SIG-M5 treated with dmso at 0.1 percent for 504 hours (cell line): Measurements from ENCODE around the gene KIAA1217.

Source experiments
- DNase-seq: peaks from one replicate; lab custom pipeline; 2025; ENCODE audit not compliant: unreplicated experiment; lab: John Stamatoyannopoulos, UW

KIAA1217 gene

DNA sequence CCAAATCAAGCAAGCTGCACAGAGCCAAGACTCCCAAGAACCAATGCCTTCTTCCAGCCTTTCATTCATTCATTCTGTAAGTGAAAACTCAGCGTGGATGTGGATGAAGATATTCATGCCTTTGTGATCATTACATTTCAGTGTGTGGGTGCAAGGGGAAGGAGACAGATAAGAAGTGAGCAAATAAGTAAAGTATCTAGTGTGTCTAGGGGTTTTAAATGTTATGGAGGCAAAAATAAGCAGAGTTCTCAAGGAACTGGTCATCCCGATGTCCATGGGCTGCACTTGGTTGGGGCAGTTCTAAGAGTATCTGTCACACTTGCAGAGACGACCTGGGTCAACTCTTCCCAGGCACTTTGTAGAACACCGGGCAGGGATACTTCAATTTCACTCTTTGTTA, 149.1 kb downstream of the KIAA1217 start:
- no peak for DNase-seq

- peak; percentile 18 for DNase-seq
These were observed 151.6 kb downstream of the KIAA1217 start for GRCh38 chr10:24360282-24361127.

GRCh38 chr10:24363070-24363469, 154.1 kb downstream of the KIAA1217 start:
- DNase-seq = no peak

DNA sequence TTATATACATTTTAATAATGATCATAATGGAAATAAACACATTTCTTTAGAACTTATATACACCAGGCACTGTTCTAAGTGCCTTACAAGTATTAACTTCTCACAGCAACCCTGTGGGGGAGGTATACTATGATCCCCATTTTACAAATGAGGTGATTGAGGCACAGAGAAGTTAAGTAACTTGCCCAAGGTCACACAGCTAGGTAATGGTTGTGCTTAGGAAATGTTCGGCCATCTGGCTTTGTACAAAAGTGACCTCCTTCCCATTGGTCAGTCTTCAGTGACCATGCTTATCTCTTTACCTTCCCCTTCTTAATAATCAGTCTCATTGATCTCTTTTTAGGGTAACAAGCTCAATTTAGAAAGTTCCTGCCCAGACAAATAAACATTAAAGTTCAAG, 158.8 kb downstream of the KIAA1217 start:
- no peak for DNase-seq

DNA sequence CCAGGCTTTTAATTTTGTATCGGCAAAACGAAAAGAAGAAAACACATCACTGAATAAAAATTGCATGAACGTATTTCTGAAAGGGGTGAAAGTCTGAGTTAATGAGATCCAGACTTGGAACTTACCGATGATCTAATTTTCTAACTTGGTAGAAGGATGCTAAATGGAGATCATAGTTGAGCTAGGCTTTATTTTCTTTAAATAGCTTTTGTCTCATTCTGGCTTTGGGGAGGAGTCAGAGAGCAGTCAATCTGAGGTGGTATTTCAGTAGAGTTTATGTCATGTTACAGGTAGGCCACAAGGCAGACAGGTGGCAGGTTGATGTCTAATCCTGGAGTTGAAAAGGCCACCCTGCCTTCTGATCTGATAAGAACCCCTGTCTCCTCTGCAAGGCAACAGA, 161.9 kb downstream of the KIAA1217 start:
- DNase-seq = peak; percentile 1

- no peak for DNase-seq
These were observed 162.5 kb downstream of the KIAA1217 start for GRCh38 chr10:24371396-24371795.

GRCh38 chr10:24374134-24374915, 165.4 kb downstream of the KIAA1217 start:
- DNase-seq = no peak

- DNase-seq = no peak
These were observed 166.6 kb downstream of the KIAA1217 start for GRCh38 chr10:24375510-24375909.

DNA sequence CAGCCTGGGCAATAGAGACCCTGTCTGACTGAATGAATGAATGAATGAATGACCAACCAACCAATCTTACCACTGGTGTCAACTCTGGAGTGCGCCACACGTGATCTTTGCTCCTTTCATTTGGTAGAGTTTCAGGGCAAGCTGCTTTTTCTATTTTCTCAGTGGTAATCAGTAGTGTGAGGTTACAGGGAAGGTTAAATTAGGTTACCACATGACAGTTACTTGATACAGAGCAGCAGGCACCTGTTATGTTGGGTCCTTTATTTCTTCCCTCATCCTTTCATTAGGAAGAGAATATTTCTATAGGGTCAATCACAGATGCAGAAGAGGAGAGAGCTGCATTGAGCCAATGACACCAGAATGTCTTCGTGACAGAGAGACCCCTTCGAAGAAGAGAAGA, 167.8 kb downstream of the KIAA1217 start:
- no peak for DNase-seq

DNA sequence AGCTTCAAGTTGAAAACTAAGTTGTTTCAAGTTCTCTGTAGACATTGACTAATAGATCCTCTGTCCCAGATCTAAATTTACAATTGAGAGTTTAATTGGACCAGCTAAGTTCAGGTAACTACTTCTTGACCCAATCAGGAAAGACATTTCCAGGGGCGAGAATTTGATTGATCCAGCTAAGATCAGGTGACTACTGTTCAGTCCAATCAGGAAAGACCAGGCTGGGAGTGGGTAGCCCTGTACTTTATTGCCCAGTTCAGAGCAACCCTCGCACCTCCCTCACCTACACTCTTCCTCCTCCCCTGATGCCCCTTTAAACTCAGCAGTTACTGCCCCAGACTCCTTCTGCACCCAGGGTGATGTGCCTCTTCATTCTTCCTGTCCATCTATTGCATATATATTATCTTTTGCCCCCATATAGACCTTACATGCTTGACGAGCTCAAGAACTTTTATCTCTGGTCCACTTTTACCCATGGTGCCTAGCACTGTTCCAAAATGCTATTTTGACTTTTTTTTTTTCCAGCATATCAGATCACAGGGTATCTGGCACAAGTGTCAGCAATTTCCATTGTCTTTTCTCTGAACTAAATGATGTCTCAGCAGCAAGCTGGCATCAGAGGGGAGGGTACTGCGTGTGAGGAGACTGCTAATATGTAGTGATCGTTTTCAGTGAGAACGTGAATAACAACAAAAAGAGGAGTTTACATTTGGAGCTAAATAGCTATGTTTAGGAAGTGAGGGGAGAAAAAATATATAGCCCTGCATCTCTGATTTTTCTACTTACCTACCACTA, 169.4 kb downstream of the KIAA1217 start:
- no peak for DNase-seq

- no peak for DNase-seq
These were observed 172.5 kb downstream of the KIAA1217 start for GRCh38 chr10:24381235-24382010.

DNA sequence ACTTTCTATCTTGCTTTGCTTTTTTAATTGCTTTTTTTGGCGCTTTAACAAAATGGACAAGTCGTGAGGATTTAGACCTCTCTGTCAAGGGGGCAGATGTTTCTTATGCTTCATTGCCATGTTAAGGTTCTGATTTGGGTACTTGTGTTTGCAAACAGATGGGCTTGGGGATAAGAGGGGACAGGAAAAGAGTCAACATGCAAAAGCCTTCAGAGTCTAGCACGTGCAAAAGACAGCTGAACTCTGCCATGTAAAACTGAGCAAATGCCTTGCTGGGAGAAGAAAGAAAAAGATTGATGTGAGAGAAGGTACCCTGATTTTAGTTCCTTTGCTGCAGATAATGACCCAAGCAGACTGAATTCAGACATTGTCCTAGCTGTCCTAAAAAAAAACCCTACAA, 173.1 kb downstream of the KIAA1217 start:
- no peak for DNase-seq

DNA sequence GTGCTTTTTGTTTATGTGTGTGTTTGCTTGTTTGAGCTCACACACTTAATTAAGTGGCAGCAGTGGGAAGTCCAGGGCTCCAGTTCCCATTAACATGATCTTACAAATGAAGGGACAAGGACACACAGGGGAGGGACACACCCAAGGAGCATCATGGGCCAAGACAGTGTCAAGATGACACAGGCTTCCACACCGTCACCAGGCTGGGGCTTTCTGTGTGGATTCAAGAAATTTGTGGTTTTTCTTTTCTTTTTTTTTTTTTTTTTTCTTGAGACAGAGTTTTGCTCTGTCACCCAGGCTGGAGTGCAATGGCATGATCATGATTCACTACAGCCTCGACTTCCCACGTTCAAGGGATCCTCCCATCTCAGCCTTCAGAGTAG, 173.6 kb downstream of the KIAA1217 start:
- DNase-seq = no peak

GRCh38 chr10:24382979-24383663, 174.2 kb downstream of the KIAA1217 start:
- no peak for DNase-seq

DNA sequence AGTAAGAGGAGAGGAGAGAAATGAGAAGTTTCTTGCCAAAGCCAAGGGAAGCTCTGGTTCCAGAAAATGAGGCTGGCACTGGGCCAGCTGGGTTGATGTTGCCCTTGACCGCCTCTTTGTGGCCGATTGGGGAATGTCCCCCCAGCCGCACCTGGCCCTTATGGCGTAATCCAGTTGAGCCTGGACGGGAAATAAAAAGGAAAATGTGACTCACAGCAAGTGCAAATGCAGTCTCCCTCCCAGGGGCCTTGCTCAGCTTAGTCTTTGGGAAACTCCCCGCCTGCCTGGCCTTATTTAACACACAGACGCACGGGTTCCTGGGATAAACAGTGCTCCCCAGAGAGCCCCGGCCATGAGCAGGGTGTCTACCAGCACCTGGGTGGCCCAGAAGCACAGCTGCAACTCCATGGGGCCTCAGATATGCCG, 174.8 kb downstream of the KIAA1217 start:
- DNase-seq = peak; percentile 18

- no peak for DNase-seq
These were observed 176.0 kb downstream of the KIAA1217 start for GRCh38 chr10:24384954-24385353.

DNA sequence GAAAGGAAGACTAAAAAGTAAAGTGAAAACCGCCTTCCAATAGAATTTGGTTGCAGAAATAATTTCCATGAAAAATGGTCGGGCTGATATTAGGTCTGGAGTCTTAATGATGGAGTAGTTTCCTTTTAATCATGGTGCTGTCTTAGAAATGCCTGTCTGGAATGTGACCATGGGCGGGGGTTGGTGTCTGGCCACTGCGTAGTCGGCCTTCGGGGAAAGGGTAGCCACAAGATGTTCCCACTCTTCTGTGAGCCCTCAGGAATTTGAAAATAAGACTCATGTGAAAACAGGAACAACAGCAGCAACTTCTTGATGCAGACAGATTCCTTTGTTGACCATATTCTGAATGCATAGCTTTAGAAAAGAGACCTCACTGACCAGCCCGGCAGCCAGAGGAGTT, 176.8 kb downstream of the KIAA1217 start:
- no peak for DNase-seq

DNA sequence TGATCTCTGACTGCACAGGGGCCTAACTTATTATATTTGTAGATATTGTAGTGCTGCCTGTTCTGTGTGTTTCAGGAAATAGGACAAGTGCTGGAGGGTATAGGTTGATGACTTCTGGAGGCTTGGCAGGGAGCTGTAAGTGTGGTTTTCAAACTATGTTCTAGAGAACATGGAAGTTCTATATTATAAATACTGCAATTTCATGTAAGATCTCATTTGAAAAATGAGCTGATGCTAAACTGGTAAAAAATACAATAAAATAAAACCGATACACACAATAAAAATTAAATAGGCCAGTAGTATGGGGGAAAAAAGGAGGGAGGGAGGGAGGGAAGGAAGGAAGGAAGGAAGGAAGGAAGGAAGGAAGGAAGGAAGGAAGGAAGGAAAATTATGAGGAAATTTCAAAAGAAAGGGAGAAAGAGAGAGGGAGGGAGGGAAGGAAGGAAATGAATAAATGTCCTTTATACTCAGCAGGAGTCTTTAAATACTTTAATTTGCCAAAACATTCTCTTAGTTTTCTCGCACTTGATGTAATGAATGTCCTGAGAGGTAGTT, 181.3 kb downstream of the KIAA1217 start:
- no peak for DNase-seq

- no peak for DNase-seq
These were observed 181.8 kb downstream of the KIAA1217 start for GRCh38 chr10:24390746-24391145.

GRCh38 chr10:24393201-24393600, 184.3 kb downstream of the KIAA1217 start:
- no peak for DNase-seq
